ENCODE data around the gene EFNA5. TPM values are rescaled to one million over a fixed set of nuclear protein-coding genes. Genes with fewer than 3 reads are reported as not detected.
"Not testable (repeated sequence)": the region's sequence is repeated elsewhere in the genome, so short reads cannot be mapped to it uniquely, and the experiment has no call there.

EFNA5 gene
- total RNA-seq, 1 donor from 2014 or later = 2.2 TPM

- Histone ChIP-seq H3K36me3 (no peaks in the 10 kb centered on the region), H3K27ac (no peak overlapping the region), H3K4me3 (no peak overlapping the region), H3K27me3 (no peaks in the 10 kb centered on the region), H3K9me3 (no peaks in the 10 kb centered on the region), H3K4me1 (no peaks in the 10 kb centered on the region)
- no peak for DNase-seq (ENCODE audit: low spot score in 2 of 2)
- intact Hi-C loops (cut with DNase I) = no loop called here
- TF ChIP-seq CTCF (IDR thresholded peaks at IDR 0.05) = no peak
Observed at GRCh38 chr5:107496466-107496865, 174.3 kb downstream of the EFNA5 start.

GRCh38 chr5:107494129-107494528 is 176.6 kb downstream of the EFNA5 start:
- H3K27me3 ChIP-seq; H3K27ac ChIP-seq; H3K4me1 ChIP-seq; H3K9me3 ChIP-seq; H3K4me3 ChIP-seq; intact Hi-C loops (cut with DNase I); DNase-seq (ENCODE audit: low spot score in 2 of 2); H3K36me3 ChIP-seq: not testable (repeated sequence)

GRCh38 chr5:107487056-107487542 is 183.6 kb downstream of the EFNA5 start:
- no peak overlapping the region for H3K27ac ChIP-seq
- DNase-seq (ENCODE audit: low spot score in 2 of 2) = no peak
- no peaks in the 10 kb centered on the region for H3K9me3 ChIP-seq
- no peaks in the 10 kb centered on the region for H3K27me3 ChIP-seq
- H3K4me1 ChIP-seq = peaks cover 0 to 8% of the 10 kb centered on the region in 2 donors
- no peaks in the 10 kb centered on the region for H3K36me3 ChIP-seq
- H3K4me3 ChIP-seq = no peak overlapping the region
- intact Hi-C loops (cut with DNase I) = loop anchor here (5.0 kb wide), 1 partner anchor 85 kb away; no protein-coding TSS in a partner anchor
- TF ChIP-seq CTCF (IDR thresholded peaks at IDR 0.05) = no peak

- H3K27me3 ChIP-seq = no peaks in the 10 kb centered on the region
- no peak overlapping the region for H3K27ac ChIP-seq
- H3K36me3 ChIP-seq = no peaks in the 10 kb centered on the region
- H3K4me3 ChIP-seq = no peak overlapping the region
- H3K4me1 ChIP-seq = peaks cover 0 to 8% of the 10 kb centered on the region in 2 donors
- DNase-seq (ENCODE audit: low spot score in 2 of 2) = no peak
- H3K9me3 ChIP-seq = no peaks in the 10 kb centered on the region
- TF ChIP-seq CTCF (IDR thresholded peaks at IDR 0.05) = no peak
- intact Hi-C loops (cut with DNase I) = loop anchor here (5.0 kb wide), 1 partner anchor 86 kb away; no protein-coding TSS in a partner anchor
Observed at GRCh38 chr5:107486489-107486888, 184.2 kb downstream of the EFNA5 start.

GRCh38 chr5:107485184-107485583 is 185.6 kb downstream of the EFNA5 start:
- no peak for TF ChIP-seq CTCF (IDR thresholded peaks at IDR 0.05)
- H3K9me3 ChIP-seq = no peaks in the 10 kb centered on the region
- intact Hi-C loops (cut with DNase I) = loop anchor here (5.0 kb wide), 1 partner anchor 87 kb away; no protein-coding TSS in a partner anchor
- no peak for DNase-seq (ENCODE audit: low spot score in 2 of 2)
- no peaks in the 10 kb centered on the region for H3K27me3 ChIP-seq
- H3K36me3 ChIP-seq = no peaks in the 10 kb centered on the region
- no peak overlapping the region for H3K4me3 ChIP-seq
- peaks cover 0 to 8% of the 10 kb centered on the region in 2 donors for H3K4me1 ChIP-seq
- no peak overlapping the region for H3K27ac ChIP-seq

GRCh38 chr5:107484281-107484680 is 186.5 kb downstream of the EFNA5 start:
- no peaks in the 10 kb centered on the region for H3K9me3 ChIP-seq
- TF ChIP-seq CTCF (IDR thresholded peaks at IDR 0.05) = no peak
- H3K36me3 ChIP-seq = no peaks in the 10 kb centered on the region
- H3K27me3 ChIP-seq = no peaks in the 10 kb centered on the region
- H3K27ac ChIP-seq = no peak overlapping the region
- intact Hi-C loops (cut with DNase I) = loop anchor here (5.0 kb wide), 1 partner anchor 58 kb away; no protein-coding TSS in a partner anchor
- no peak for DNase-seq (ENCODE audit: low spot score in 2 of 2)
- peaks cover 0 to 8% of the 10 kb centered on the region in 2 donors for H3K4me1 ChIP-seq
- H3K4me3 ChIP-seq = no peak overlapping the region
